WTC11 (cell line): Measurements from ENCODE around the gene AVPR2. TPM values are rescaled to one million over a fixed set of nuclear protein-coding genes. Genes with fewer than 3 reads are reported as not detected.

Experiments used
- ATAC-seq: fragments of 200-7000 bp; cut with Tn5 transposase; 2 replicates; pipeline ENCODE4 v1.10.0; 2021; ENCODE audit warnings: mild to moderate bottlenecking, moderate library complexity
- CTCF ChIA-PET: fragments of 300-600 bp; sonication (Branson Sonifier 250); formaldehyde crosslinking; loops from one replicate; lab custom pipeline; 2021; ENCODE audit warnings: antibody characterized with exemption; lab: Charles Lee
- POLR2A ChIA-PET: fragments of 350-600 bp; sonication (Branson Sonifier 250); formaldehyde crosslinking; loops from one replicate; lab custom pipeline; 2021; ENCODE audit warnings: antibody characterized with exemption; lab: Charles Lee
- DNase-seq: peaks from one replicate; pipeline ENCODE4 v3.0.0; 2021; ENCODE audit warnings: low spot score
- H3K27ac Mint-ChIP-seq: 2 replicates; pipeline ENCODE4 v1.8.0; 2021; ENCODE audit warnings: mixed read lengths
- H3K27me3 Mint-ChIP-seq: 2 replicates; pipeline ENCODE4 v1.8.0; 2021; ENCODE audit warnings: low read depth, mild to moderate bottlenecking, moderate library complexity, mixed read lengths
- H3K36me3 Mint-ChIP-seq: 2 replicates; pipeline ENCODE4 v1.8.0; 2021; ENCODE audit warnings: mixed read lengths
- H3K4me1 Mint-ChIP-seq: 2 replicates; pipeline ENCODE4 v1.8.0; 2022; ENCODE audit warnings: mixed read lengths
- H3K4me3 Mint-ChIP-seq: 2 replicates; pipeline ENCODE4 v1.8.0; 2021; ENCODE audit warnings: mild to moderate bottlenecking, moderate library complexity, mixed read lengths
- H3K9me3 Mint-ChIP-seq: 2 replicates; pipeline ENCODE4 v1.8.0; 2021; ENCODE audit warnings: mixed read lengths
- ATF1 ChIP-seq: sonication (generic); formaldehyde crosslinking; IDR thresholded peaks from 2 replicates; pipeline ENCODE4 v1.8.1; 2023; ENCODE audit warnings: mild to moderate bottlenecking, moderate library complexity, missing genetic modification reagents
- EMX1 ChIP-seq: fragments of 250-450 bp; sonication (Bioruptor Pico); IDR thresholded peaks from 2 replicates; pipeline ENCODE4 v1.8.0; 2021; ENCODE audit warnings: mild to moderate bottlenecking
- ESRRA ChIP-seq: sonication (generic); formaldehyde crosslinking; IDR thresholded peaks from 2 replicates; pipeline ENCODE4 v1.8.1; 2022; ENCODE audit warnings: mild to moderate bottlenecking, missing genetic modification reagents, borderline replicate concordance
- GABPB1 ChIP-seq: sonication (generic); formaldehyde crosslinking; IDR thresholded peaks from 2 replicates; pipeline ENCODE4 v1.8.1; 2023; ENCODE audit warnings: mild to moderate bottlenecking, missing genetic modification reagents
- JUN ChIP-seq: sonication (generic); formaldehyde crosslinking; IDR thresholded peaks from 2 replicates; pipeline ENCODE4 v1.8.0; 2023; ENCODE audit warnings: mild to moderate bottlenecking, missing genetic modification reagents
- KAT7 ChIP-seq: sonication (generic); formaldehyde crosslinking; IDR thresholded peaks from 2 replicates; pipeline ENCODE4 v1.8.1; 2023; ENCODE audit warnings: missing genetic modification reagents, mild to moderate bottlenecking, borderline replicate concordance
- SMAD3 ChIP-seq: sonication (generic); formaldehyde crosslinking; IDR thresholded peaks from 2 replicates; pipeline ENCODE4 v1.8.0; 2022; ENCODE audit warnings: missing genetic modification reagents, mild to moderate bottlenecking, borderline replicate concordance
- ZNF121 ChIP-seq: sonication (generic); formaldehyde crosslinking; IDR thresholded peaks from 2 replicates; pipeline ENCODE4 v1.8.0; 2023; ENCODE audit warnings: missing genetic modification reagents
- ZNF219 ChIP-seq: sonication (generic); formaldehyde crosslinking; IDR thresholded peaks from 2 replicates; pipeline ENCODE4 v1.8.0; 2023; ENCODE audit warnings: missing genetic modification reagents, mild to moderate bottlenecking, borderline replicate concordance
- ZNF396 ChIP-seq: fragments of 250-450 bp; sonication (Bioruptor Pico); IDR thresholded peaks from 2 replicates; pipeline ENCODE4 v1.8.0; 2021; ENCODE audit warnings: mild to moderate bottlenecking, moderate library complexity, borderline replicate concordance
- total RNA-seq: library from RNA; stranded (reverse); gene quantifications from 3 replicates; pipeline ENCODE4 v1.2.3, GENCODE V29; 2021
- TF ChIP-seq, protein P1 (sequence below): sonication (generic); formaldehyde crosslinking; IDR thresholded peaks from 2 replicates; pipeline ENCODE4 v1.8.0; 2022; ENCODE audit warnings: mild to moderate bottlenecking, missing genetic modification reagents
- TF ChIP-seq, protein P2 (sequence below): sonication (generic); formaldehyde crosslinking; conservative IDR thresholded peaks from 2 replicates; pipeline ENCODE4 v1.8.1; 2022; ENCODE audit warnings: mild to moderate bottlenecking, missing genetic modification reagents
- TF ChIP-seq, protein P3 (sequence below): sonication (generic); formaldehyde crosslinking; IDR thresholded peaks from 2 replicates; pipeline ENCODE4 v1.8.0; 2022; ENCODE audit warnings: mild to moderate bottlenecking, missing genetic modification reagents
- TF ChIP-seq, protein P4 (sequence below): fragments of 250-450 bp; sonication (Bioruptor Pico); IDR thresholded peaks from 2 replicates; pipeline ENCODE4 v1.8.0; 2021; ENCODE audit warnings: mild to moderate bottlenecking
- TF ChIP-seq, protein P5 (sequence below): sonication (generic); formaldehyde crosslinking; IDR thresholded peaks from 2 replicates; pipeline ENCODE4 v1.8.1; 2023; ENCODE audit warnings: mild to moderate bottlenecking, missing genetic modification reagents
- TF ChIP-seq, protein P6 (sequence below): sonication (generic); formaldehyde crosslinking; IDR thresholded peaks from 2 replicates; pipeline ENCODE4 v1.8.1; 2022; ENCODE audit warnings: low read depth, mild to moderate bottlenecking, moderate library complexity, missing genetic modification reagents, borderline replicate concordance
- TF ChIP-seq, protein P7 (sequence below): fragments of 250-450 bp; sonication (Bioruptor Pico); IDR thresholded peaks from 2 replicates; pipeline ENCODE4 v1.9.0; 2021; ENCODE audit warnings: mild to moderate bottlenecking, borderline replicate concordance
- TF ChIP-seq, protein P8 (sequence below): sonication (generic); formaldehyde crosslinking; IDR thresholded peaks from 2 replicates; pipeline ENCODE4 v1.8.0; 2022; ENCODE audit warnings: missing genetic modification reagents
- TF ChIP-seq, protein P9 (sequence below): sonication (generic); formaldehyde crosslinking; IDR thresholded peaks from 2 replicates; pipeline ENCODE4 v1.8.1; 2022; ENCODE audit warnings: missing genetic modification reagents, borderline replicate concordance

AVPR2 gene
- total RNA-seq, 1 experiment from 2014 or later: 0.11 TPM

DNA sequence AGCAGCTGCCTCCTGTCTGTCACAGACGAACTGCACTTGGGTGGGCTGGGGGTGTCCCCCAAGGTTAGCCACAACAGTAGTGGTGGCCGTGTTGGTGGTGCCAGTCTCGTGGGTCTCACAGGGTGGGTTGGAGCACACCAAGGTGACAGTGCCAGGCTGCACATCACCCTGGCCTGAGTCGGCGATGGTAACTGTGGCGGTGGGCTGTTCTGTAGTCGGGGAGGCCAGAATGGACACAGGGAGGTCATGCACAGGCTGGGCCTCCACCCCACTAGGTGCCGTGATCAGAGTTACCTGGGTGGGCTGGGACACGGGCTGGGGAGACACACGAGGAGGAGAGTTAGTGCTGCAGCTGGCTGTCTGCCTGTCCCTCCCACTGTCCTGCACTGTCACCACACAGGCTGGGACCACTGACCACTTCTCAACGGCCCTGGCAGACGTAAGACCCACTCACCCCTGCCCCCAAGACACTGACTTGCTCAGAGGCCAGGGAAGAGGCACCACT is 50.8 kb downstream of the AVPR2 start (continued):
- TF ChIP-seq, protein P1, sequence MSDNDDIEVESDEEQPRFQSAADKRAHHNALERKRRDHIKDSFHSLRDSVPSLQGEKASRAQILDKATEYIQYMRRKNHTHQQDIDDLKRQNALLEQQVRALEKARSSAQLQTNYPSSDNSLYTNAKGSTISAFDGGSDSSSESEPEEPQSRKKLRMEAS (CRISPR knock-in tag): no peak
- TF ChIP-seq ZNF219 (no peak), SMAD3 (CRISPR knock-in tag) (no peak), ATF1 (no peak), GABPB1 (no peak), ZNF121 (CRISPR knock-in tag) (no peak), JUN (CRISPR knock-in tag) (no peak)
- TF ChIP-seq, protein P2, sequence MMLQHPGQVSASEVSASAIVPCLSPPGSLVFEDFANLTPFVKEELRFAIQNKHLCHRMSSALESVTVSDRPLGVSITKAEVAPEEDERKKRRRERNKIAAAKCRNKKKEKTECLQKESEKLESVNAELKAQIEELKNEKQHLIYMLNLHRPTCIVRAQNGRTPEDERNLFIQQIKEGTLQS (CRISPR knock-in tag): no peak

DNA sequence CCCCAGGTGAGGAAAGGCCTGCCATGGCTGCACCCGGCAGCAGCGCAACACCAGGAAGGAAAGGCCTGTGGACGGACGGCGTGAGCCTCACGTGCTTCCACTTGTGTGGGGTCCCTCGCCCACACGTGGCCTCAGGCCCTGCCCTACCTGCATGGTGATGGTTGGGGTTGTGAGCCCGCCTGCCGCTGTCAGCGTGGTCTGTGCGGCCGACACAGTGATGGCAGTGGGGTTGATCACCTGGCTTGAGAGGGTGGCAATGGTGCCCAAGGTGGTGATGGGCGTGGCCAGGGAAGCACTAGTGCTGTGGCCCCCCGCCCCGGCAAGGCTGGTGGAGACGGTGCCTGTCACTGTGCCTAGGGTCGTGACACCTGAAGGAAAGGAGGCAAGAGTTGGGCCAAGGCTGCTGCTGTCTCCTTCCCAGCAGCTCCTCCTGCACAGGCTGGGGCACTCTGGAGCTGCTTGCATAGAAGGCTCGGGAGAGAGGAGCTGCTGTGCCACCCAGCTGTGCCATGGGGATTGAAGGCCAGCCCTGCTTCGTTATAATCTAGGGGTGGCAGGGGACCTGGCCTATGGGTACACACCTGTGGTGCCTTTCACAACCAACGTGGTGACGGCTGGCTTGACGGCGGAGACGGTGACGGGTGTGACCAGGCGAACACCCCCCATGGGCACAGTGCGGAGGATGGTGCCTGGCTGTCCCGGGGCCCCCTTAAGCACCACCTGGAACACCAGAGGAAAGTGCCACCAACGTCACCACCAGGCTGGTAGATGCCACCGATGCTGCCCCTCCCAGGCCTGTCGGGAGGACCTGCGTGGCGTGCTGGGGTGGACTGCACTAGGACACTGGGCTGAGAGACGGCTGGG is 51.8 kb downstream of the AVPR2 start:
- Mint-ChIP-seq H3K27me3 (no peaks in the 10 kb centered on the region), H3K4me3 (no peak overlapping the region), H3K36me3 (peaks cover 39% of the 10 kb centered on the region), H3K27ac (no peak overlapping the region), H3K4me1 (no peaks in the 10 kb centered on the region), H3K9me3 (no peaks in the 10 kb centered on the region)
- DNase-seq (no peak), ATAC-seq (no peak)
- ChIA-PET POLR2A (no interaction called here), CTCF (no interaction called here)
- no peak for TF ChIP-seq ESRRA
- TF ChIP-seq, protein P3, sequence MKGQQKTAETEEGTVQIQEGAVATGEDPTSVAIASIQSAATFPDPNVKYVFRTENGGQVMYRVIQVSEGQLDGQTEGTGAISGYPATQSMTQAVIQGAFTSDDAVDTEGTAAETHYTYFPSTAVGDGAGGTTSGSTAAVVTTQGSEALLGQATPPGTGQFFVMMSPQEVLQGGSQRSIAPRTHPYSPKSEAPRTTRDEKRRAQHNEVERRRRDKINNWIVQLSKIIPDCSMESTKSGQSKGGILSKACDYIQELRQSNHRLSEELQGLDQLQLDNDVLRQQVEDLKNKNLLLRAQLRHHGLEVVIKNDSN (CRISPR knock-in tag): no peak
- TF ChIP-seq, protein P4, sequence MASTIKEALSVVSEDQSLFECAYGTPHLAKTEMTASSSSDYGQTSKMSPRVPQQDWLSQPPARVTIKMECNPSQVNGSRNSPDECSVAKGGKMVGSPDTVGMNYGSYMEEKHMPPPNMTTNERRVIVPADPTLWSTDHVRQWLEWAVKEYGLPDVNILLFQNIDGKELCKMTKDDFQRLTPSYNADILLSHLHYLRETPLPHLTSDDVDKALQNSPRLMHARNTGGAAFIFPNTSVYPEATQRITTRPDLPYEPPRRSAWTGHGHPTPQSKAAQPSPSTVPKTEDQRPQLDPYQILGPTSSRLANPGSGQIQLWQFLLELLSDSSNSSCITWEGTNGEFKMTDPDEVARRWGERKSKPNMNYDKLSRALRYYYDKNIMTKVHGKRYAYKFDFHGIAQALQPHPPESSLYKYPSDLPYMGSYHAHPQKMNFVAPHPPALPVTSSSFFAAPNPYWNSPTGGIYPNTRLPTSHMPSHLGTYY (CRISPR knock-in tag): no peak
- no peak for TF ChIP-seq KAT7
- TF ChIP-seq, protein P5, sequence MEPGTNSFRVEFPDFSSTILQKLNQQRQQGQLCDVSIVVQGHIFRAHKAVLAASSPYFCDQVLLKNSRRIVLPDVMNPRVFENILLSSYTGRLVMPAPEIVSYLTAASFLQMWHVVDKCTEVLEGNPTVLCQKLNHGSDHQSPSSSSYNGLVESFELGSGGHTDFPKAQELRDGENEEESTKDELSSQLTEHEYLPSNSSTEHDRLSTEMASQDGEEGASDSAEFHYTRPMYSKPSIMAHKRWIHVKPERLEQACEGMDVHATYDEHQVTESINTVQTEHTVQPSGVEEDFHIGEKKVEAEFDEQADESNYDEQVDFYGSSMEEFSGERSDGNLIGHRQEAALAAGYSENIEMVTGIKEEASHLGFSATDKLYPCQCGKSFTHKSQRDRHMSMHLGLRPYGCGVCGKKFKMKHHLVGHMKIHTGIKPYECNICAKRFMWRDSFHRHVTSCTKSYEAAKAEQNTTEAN: no peak
- TF ChIP-seq, protein P6, sequence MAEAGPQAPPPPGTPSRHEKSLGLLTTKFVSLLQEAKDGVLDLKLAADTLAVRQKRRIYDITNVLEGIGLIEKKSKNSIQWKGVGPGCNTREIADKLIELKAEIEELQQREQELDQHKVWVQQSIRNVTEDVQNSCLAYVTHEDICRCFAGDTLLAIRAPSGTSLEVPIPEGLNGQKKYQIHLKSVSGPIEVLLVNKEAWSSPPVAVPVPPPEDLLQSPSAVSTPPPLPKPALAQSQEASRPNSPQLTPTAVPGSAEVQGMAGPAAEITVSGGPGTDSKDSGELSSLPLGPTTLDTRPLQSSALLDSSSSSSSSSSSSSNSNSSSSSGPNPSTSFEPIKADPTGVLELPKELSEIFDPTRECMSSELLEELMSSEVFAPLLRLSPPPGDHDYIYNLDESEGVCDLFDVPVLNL (CRISPR knock-in tag): no peak
- no peak for TF ChIP-seq ZNF396 (CRISPR knock-in tag)
- TF ChIP-seq EMX1 (CRISPR knock-in tag): no peak
- TF ChIP-seq, protein P7, sequence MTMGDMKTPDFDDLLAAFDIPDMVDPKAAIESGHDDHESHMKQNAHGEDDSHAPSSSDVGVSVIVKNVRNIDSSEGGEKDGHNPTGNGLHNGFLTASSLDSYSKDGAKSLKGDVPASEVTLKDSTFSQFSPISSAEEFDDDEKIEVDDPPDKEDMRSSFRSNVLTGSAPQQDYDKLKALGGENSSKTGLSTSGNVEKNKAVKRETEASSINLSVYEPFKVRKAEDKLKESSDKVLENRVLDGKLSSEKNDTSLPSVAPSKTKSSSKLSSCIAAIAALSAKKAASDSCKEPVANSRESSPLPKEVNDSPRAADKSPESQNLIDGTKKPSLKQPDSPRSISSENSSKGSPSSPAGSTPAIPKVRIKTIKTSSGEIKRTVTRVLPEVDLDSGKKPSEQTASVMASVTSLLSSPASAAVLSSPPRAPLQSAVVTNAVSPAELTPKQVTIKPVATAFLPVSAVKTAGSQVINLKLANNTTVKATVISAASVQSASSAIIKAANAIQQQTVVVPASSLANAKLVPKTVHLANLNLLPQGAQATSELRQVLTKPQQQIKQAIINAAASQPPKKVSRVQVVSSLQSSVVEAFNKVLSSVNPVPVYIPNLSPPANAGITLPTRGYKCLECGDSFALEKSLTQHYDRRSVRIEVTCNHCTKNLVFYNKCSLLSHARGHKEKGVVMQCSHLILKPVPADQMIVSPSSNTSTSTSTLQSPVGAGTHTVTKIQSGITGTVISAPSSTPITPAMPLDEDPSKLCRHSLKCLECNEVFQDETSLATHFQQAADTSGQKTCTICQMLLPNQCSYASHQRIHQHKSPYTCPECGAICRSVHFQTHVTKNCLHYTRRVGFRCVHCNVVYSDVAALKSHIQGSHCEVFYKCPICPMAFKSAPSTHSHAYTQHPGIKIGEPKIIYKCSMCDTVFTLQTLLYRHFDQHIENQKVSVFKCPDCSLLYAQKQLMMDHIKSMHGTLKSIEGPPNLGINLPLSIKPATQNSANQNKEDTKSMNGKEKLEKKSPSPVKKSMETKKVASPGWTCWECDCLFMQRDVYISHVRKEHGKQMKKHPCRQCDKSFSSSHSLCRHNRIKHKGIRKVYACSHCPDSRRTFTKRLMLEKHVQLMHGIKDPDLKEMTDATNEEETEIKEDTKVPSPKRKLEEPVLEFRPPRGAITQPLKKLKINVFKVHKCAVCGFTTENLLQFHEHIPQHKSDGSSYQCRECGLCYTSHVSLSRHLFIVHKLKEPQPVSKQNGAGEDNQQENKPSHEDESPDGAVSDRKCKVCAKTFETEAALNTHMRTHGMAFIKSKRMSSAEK (CRISPR knock-in tag): no peak
- TF ChIP-seq, protein P8, sequence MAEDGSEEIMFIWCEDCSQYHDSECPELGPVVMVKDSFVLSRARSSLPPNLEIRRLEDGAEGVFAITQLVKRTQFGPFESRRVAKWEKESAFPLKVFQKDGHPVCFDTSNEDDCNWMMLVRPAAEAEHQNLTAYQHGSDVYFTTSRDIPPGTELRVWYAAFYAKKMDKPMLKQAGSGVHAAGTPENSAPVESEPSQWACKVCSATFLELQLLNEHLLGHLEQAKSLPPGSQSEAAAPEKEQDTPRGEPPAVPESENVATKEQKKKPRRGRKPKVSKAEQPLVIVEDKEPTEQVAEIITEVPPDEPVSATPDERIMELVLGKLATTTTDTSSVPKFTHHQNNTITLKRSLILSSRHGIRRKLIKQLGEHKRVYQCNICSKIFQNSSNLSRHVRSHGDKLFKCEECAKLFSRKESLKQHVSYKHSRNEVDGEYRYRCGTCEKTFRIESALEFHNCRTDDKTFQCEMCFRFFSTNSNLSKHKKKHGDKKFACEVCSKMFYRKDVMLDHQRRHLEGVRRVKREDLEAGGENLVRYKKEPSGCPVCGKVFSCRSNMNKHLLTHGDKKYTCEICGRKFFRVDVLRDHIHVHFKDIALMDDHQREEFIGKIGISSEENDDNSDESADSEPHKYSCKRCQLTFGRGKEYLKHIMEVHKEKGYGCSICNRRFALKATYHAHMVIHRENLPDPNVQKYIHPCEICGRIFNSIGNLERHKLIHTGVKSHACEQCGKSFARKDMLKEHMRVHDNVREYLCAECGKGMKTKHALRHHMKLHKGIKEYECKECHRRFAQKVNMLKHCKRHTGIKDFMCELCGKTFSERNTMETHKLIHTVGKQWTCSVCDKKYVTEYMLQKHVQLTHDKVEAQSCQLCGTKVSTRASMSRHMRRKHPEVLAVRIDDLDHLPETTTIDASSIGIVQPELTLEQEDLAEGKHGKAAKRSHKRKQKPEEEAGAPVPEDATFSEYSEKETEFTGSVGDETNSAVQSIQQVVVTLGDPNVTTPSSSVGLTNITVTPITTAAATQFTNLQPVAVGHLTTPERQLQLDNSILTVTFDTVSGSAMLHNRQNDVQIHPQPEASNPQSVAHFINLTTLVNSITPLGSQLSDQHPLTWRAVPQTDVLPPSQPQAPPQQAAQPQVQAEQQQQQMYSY: no peak
- TF ChIP-seq, protein P9, sequence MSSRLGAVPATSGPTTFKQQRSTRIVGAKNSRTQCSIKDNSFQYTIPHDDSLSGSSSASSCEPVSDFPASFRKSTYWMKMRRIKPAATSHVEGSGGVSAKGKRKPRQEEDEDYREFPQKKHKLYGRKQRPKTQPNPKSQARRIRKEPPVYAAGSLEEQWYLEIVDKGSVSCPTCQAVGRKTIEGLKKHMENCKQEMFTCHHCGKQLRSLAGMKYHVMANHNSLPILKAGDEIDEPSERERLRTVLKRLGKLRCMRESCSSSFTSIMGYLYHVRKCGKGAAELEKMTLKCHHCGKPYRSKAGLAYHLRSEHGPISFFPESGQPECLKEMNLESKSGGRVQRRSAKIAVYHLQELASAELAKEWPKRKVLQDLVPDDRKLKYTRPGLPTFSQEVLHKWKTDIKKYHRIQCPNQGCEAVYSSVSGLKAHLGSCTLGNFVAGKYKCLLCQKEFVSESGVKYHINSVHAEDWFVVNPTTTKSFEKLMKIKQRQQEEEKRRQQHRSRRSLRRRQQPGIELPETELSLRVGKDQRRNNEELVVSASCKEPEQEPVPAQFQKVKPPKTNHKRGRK (CRISPR knock-in tag): no peak
- TF ChIP-seq ZNF121 (CRISPR knock-in tag): no peak
